Measurements from ENCODE around the gene TMUB2. TPM values are rescaled to one million over a fixed set of nuclear protein-coding genes. Genes with fewer than 3 reads are reported as not detected.

TMUB2 gene
- total RNA-seq, 4 donors from 2014 or later = 14.6 to 25.5 (median 21.6) TPM

DNA sequence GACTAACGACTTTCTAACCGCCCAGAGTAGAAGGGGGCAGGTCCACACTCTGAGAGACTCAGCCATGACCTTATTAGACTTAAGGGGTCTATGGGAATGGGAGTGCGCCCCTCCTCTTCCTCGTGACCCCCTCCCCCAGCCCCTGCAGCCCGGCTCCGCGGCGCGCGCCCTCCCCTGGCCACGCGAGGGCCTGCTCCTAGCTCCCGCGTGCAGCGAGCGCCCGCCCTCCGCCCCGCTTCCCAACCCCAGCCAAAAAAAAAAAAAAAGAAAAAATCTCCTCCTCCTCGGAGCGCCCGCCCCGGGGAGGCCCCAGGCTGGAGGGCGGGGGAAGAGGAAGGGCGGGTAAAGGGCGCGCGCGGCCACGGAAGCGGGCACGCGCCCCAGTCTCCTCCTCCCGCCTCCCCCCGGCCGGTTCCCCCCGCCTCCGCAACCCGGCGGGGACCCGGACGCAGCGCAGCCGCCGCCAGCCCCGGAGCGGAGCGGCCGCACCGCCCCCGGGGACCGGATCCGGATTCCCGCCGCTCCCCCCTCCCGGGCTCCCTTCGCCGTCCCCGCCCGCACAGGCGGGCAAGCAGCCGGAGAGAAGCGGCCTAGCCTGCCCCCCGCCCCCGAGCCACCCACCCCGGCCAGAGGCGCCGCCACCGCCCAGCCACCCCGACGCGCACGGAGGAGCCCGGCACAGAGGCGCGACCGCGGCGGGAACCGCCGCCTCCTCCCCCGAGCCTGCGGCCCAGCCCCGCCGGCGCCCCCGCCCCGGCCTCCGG is 31.8 kb downstream of the TMUB2 start:
- WGBS, 2 donors = 0% methylated on average over 5 to 9 of the region's 89 CpGs
- peak in 2 of 4 donors; percentile 36 to 77 for TF ChIP-seq POLR2A (IDR thresholded peaks at IDR 0.05)
- TF ChIP-seq, protein P1, sequence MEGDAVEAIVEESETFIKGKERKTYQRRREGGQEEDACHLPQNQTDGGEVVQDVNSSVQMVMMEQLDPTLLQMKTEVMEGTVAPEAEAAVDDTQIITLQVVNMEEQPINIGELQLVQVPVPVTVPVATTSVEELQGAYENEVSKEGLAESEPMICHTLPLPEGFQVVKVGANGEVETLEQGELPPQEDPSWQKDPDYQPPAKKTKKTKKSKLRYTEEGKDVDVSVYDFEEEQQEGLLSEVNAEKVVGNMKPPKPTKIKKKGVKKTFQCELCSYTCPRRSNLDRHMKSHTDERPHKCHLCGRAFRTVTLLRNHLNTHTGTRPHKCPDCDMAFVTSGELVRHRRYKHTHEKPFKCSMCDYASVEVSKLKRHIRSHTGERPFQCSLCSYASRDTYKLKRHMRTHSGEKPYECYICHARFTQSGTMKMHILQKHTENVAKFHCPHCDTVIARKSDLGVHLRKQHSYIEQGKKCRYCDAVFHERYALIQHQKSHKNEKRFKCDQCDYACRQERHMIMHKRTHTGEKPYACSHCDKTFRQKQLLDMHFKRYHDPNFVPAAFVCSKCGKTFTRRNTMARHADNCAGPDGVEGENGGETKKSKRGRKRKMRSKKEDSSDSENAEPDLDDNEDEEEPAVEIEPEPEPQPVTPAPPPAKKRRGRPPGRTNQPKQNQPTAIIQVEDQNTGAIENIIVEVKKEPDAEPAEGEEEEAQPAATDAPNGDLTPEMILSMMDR (IDR thresholded peaks at IDR 0.05) = peak; percentile 29 to 65 (median 52)
- Histone ChIP-seq H3K4me1 (peaks cover 28 to 49% (median 28%) of the 10 kb centered on the region in 3 donors), H3K4me3 (peak overlapping the region; percentile 92 to 99 (median 99)), H3K36me3 (peaks cover 20 to 42% (median 27%) of the 10 kb centered on the region in 3 donors), H3K27me3 (no peaks in the 10 kb centered on the region), H3K9me3 (no peaks in the 10 kb centered on the region), H3K27ac (peak overlapping the region; percentile 97 to 100 (median 99))
- peak; percentile 27 for DNase-seq
- intact Hi-C loops (cut with DNase I) = no loop called here

DNA sequence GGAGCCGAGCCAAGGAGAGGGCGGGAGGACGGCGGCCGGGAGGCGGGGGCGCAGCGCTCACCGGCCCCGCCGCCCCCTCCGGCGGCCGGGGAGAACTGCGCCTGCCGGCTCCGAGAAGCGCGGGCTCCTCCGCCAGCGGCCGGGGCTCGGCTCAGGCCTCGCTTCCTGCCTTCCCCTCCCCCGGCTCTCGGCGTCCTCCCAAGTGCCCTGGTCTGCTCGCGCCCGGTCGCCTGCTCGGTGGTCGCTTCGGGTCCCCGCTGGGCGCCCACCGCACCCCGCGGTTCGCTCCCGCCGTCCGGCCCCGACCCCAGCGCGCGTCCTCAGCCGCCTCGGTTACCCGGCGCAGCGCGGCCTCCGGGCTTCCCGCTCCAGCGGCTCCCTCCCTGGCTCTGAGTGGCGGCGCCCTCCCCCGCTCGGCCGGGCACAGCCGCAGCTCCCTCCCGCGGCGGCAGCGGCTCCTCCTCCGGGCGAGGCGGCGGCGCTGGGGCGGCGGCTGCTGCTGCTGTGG is 32.4 kb downstream of the TMUB2 start:
- Histone ChIP-seq H3K36me3 (peaks cover 20 to 36% (median 23%) of the 10 kb centered on the region in 3 donors), H3K9me3 (no peaks in the 10 kb centered on the region), H3K27ac (peak overlapping the region; percentile 97 to 100 (median 99)), H3K4me3 (peak overlapping the region; percentile 92 to 99 (median 99)), H3K4me1 (peaks cover 33 to 55% (median 33%) of the 10 kb centered on the region in 3 donors), H3K27me3 (no peaks in the 10 kb centered on the region)
- TF ChIP-seq, protein P1 (IDR thresholded peaks at IDR 0.05) = peak in 5 of 6 experiments; percentile 7 to 78 (median 71)
- peak in 2 of 4 donors; percentile 5 to 69 for TF ChIP-seq POLR2A (IDR thresholded peaks at IDR 0.05)
- DNase-seq = no peak
- no CpG with 5 or more reads among the region's 73 CpGs for WGBS, 2 donors
- intact Hi-C loops (cut with DNase I) = no loop called here

DNA sequence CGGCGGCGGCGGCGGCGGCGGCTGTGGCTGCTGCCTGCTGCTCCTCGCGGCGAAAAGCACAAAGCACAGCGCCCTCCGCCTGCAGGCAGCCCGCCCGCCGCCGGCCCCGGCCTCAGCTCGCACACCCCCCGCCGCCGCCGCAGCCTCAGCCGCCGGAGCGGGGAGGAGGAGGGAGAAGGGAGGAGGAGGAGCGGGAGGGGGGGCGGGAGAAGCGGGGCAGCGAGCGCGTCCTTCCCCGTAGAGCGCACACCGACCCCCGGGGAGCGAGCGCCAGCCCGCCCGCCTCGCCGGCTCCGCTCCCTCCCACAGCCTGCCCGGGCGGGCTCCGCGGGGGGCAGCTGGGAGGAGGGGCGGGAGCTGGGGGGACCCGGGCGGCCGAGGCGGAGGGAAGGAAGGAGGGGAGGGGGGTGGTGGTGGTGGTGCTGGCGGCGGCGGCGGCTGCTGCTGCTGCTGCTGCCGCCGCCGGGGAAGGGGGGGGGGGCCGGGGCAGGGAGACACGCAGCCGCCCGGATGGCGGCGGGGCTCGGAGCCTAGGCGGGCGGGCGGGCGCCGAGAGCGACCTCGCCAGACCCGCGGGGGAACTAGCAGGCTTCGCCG is 32.9 kb downstream of the TMUB2 start, which contains the start of gene UBTF:
Gene UBTF, minus strand, starts transcription at position 60 of the 597 bp plus-strand sequence. CDS start 1,446 bp downstream, outside the sequence.
- WGBS, 2 donors = no CpG with 5 or more reads among the region's 76 CpGs
- intact Hi-C loops (cut with DNase I) = no loop called here

DNA sequence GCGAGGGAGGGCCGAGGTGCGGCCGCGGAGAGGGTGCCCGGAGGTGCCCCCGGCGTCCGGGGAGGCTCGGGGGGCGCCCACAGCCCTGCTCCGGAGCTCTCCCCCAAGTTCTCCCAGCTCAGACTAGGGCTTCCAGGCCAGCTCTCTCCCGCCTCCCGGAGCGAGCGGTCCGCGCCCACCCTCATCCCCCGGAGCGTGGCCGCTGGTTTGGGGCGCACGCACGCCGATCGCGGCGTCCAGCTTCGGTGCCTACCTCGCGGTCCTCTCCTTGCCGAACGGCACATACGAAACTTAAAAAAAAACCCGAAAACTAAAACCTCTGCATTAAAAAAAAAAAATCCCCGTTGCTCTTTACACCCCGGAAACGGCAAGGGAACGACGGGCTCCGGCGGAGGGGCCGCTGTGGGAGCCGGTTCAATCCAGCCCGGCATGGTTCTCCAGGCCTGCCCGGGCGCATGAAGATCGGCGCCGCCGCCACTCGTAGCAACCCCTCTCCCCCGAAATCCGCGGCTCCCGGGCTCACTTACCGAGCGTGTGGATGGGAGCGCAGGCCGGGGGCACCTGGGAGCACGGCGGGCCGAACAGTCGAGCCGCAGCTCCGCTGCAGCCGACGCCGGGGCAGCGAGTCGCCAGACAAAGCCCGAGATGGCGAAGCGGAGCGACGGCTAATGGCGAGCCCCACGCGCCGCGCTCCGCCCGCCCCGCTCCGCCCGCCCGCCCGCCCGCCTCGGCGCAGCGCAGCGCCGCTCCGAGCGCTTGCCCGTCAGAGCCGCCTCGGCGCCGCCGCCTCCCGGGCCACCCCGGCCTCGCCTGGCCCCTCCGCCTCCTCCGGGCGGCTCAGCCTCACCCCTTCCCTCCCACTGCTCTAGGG is 33.7 kb downstream of the TMUB2 start:
- intact Hi-C loops (cut with DNase I) = no loop called here
- no peak for TF ChIP-seq POLR2A (IDR thresholded peaks at IDR 0.05)
- TF ChIP-seq, protein P1 (IDR thresholded peaks at IDR 0.05) = peak in 1 of 6 experiments; percentile 3
- H3K36me3 ChIP-seq = peaks cover 10 to 23% (median 12%) of the 10 kb centered on the region in 3 donors
- peak overlapping the region; percentile 97 to 100 (median 99) for H3K27ac ChIP-seq
- peak overlapping the region; percentile 92 to 99 (median 99) for H3K4me3 ChIP-seq
- H3K9me3 ChIP-seq = no peaks in the 10 kb centered on the region
- WGBS, 2 donors = 0% methylated on average over 32 of the region's 108 CpGs; no CpG with 5 or more reads in 1 of the 2 donors
- no peaks in the 10 kb centered on the region for H3K27me3 ChIP-seq
- no peak for DNase-seq
- H3K4me1 ChIP-seq = peaks cover 33 to 58% (median 33%) of the 10 kb centered on the region in 3 donors

More for the DNA sequence above, 32.9 kb downstream of the TMUB2 start, which contains the start of gene UBTF:
- Histone ChIP-seq H3K36me3 (peaks cover 17 to 31% (median 19%) of the 10 kb centered on the region in 3 donors), H3K4me1 (peaks cover 33 to 58% (median 33%) of the 10 kb centered on the region in 3 donors), H3K27ac (peak within 1 kb of the TSS; percentile 97 to 100 (median 99)), H3K4me3 (peak within 1 kb of the TSS; percentile 92 to 99 (median 99)), H3K9me3 (no peaks in the 10 kb centered on the region), H3K27me3 (no peaks in the 10 kb centered on the region)
- TF ChIP-seq, protein P1 (IDR thresholded peaks at IDR 0.05) = no peak
- no peak for TF ChIP-seq POLR2A (IDR thresholded peaks at IDR 0.05)
- DNase-seq = no peak
